Measurements from ENCODE around the gene RAD21L1.

RAD21L1 gene

GRCh38 chr20:1298888-1299511, 73.2 kb downstream of the RAD21L1 start:
- TF ChIP-seq USF1 (IDR thresholded peaks at IDR 0.05) (no peak), CREB1 (IDR thresholded peaks at IDR 0.05; ENCODE audit: low read depth) (no peak), ZBTB7A (IDR thresholded peaks at IDR 0.05; ENCODE audit: low read depth) (no peak), NFIC (IDR thresholded peaks at IDR 0.05) (no peak), RAD21 (IDR thresholded peaks at IDR 0.05; ENCODE audit: low read depth) (no peak), YY1 (IDR thresholded peaks at IDR 0.05; ENCODE audit: low read depth) (no peak), EP300 (IDR thresholded peaks at IDR 0.05; ENCODE audit: borderline replicate concordance) (no peak), FOXM1 (IDR thresholded peaks at IDR 0.05; ENCODE audit: borderline replicate concordance, low read depth) (no peak), EGR1 (IDR thresholded peaks at IDR 0.05) (no peak), TCF12 (IDR thresholded peaks at IDR 0.05; ENCODE audit: low read depth) (no peak)

- TF ChIP-seq FOXM1 (IDR thresholded peaks at IDR 0.05; ENCODE audit: borderline replicate concordance, low read depth), result no peak
- no peak for TF ChIP-seq REST (IDR thresholded peaks at IDR 0.05; ENCODE audit: low read depth)
- TF ChIP-seq EP300 (IDR thresholded peaks at IDR 0.05; ENCODE audit: borderline replicate concordance), result no peak
- TF ChIP-seq TEAD4 (IDR thresholded peaks at IDR 0.05), result no peak
- no peak for TF ChIP-seq RAD21 (IDR thresholded peaks at IDR 0.05; ENCODE audit: low read depth)
- no peak for TF ChIP-seq TCF12 (IDR thresholded peaks at IDR 0.05; ENCODE audit: low read depth)
- TF ChIP-seq CEBPB (IDR thresholded peaks at IDR 0.05), result no peak
- TF ChIP-seq YY1 (IDR thresholded peaks at IDR 0.05; ENCODE audit: low read depth), result no peak
- TF ChIP-seq EGR1 (IDR thresholded peaks at IDR 0.05), result no peak
- TF ChIP-seq USF1 (IDR thresholded peaks at IDR 0.05), result no peak
- TF ChIP-seq CREB1 (IDR thresholded peaks at IDR 0.05; ENCODE audit: low read depth), result no peak
- TF ChIP-seq NFIC (IDR thresholded peaks at IDR 0.05), result no peak
- TF ChIP-seq MAX (IDR thresholded peaks at IDR 0.05), result no peak
- no peak for TF ChIP-seq TAF1 (IDR thresholded peaks at IDR 0.05; ENCODE audit: low read depth)
- TF ChIP-seq ZBTB7A (IDR thresholded peaks at IDR 0.05; ENCODE audit: low read depth), result no peak
These were observed 73.7 kb downstream of the RAD21L1 start for GRCh38 chr20:1299522-1299921.

- no peak for TF ChIP-seq CEBPB (IDR thresholded peaks at IDR 0.05)
- no peak for TF ChIP-seq ZBTB7A (IDR thresholded peaks at IDR 0.05; ENCODE audit: low read depth)
- TF ChIP-seq EP300 (IDR thresholded peaks at IDR 0.05; ENCODE audit: borderline replicate concordance), result no peak
- TF ChIP-seq EGR1 (IDR thresholded peaks at IDR 0.05), result no peak
- TF ChIP-seq USF1 (IDR thresholded peaks at IDR 0.05), result no peak
- TF ChIP-seq NFIC (IDR thresholded peaks at IDR 0.05), result no peak
- TF ChIP-seq FOXM1 (IDR thresholded peaks at IDR 0.05; ENCODE audit: borderline replicate concordance, low read depth), result no peak
- TF ChIP-seq RAD21 (IDR thresholded peaks at IDR 0.05; ENCODE audit: low read depth), result no peak
- TF ChIP-seq MAX (IDR thresholded peaks at IDR 0.05), result no peak
- no peak for TF ChIP-seq REST (IDR thresholded peaks at IDR 0.05; ENCODE audit: low read depth)
- TF ChIP-seq TAF1 (IDR thresholded peaks at IDR 0.05; ENCODE audit: low read depth), result no peak
- no peak for TF ChIP-seq CREB1 (IDR thresholded peaks at IDR 0.05; ENCODE audit: low read depth)
These were observed 74.4 kb downstream of the RAD21L1 start for GRCh38 chr20:1300083-1300840.

- TF ChIP-seq MAX (IDR thresholded peaks at IDR 0.05) (no peak), REST (IDR thresholded peaks at IDR 0.05; ENCODE audit: low read depth) (peak; percentile 43; the same call in 1 of the 2 replicates), EP300 (IDR thresholded peaks at IDR 0.05; ENCODE audit: borderline replicate concordance) (no peak), FOXM1 (IDR thresholded peaks at IDR 0.05; ENCODE audit: borderline replicate concordance, low read depth) (no peak), USF1 (IDR thresholded peaks at IDR 0.05) (no peak), CREB1 (IDR thresholded peaks at IDR 0.05; ENCODE audit: low read depth) (no peak), NFIC (IDR thresholded peaks at IDR 0.05) (no peak)
These were observed 75.2 kb downstream of the RAD21L1 start for GRCh38 chr20:1301031-1301529.

Measured in Ishikawa (cell line).